Esophagus squamous epithelium (tissue), 5 donors: ENCODE data around the gene PSPN. TPM values are rescaled to one million over a fixed set of nuclear protein-coding genes. Genes with fewer than 3 reads are reported as not detected.

Experiments used
- DNase-seq: peaks from one replicate; lab custom pipeline; 2025; lab: John Stamatoyannopoulos, UW
- H3K27ac ChIP-seq, 4 donors: fragments of 200-600 bp; sonication (generic); one replicate each; pipeline ENCODE4 v1.5.1; 2016 to 2019; ENCODE audit warnings: mild to moderate bottlenecking in 1 of 4
- H3K27me3 ChIP-seq, 4 donors: fragments of 200-600 bp; sonication (generic); 1 replicate in 3 of 4; 2 replicates in 1 of 4; pipeline versions ENCODE4 v1.5.1 to v1.6.0; 2017 to 2021; ENCODE audit warnings: antibody characterized with exemption in 1 of 4
- H3K36me3 ChIP-seq, 3 donors: fragments of 200-600 bp; sonication (generic); one replicate each; pipeline ENCODE4 v1.5.1; 2016 to 2019
- H3K4me1 ChIP-seq, 3 donors: fragments of 200-600 bp; sonication (generic); one replicate each; pipeline ENCODE4 v1.5.1; 2017 to 2019
- H3K4me3 ChIP-seq, 4 donors: fragments of 200-600 bp; sonication (generic); 1 replicate in 3 of 4; 2 replicates in 1 of 4; pipeline ENCODE4 v1.5.1; 2016 to 2019; ENCODE audit warnings: mild to moderate bottlenecking in 2 of 4, moderate library complexity in 1 of 4
- H3K9me3 ChIP-seq, 3 donors: fragments of 200-600 bp; sonication (generic); one replicate each; pipeline ENCODE4 v1.5.1; 2016 to 2019
- POLR2A ChIP-seq, 4 donors: fragments of 450-650 bp; IDR thresholded peaks; one replicate each; pipeline ENCODE4 v1.6.1; 2017; ENCODE audit warnings: antibody characterized with exemption in 4 of 4, mild to moderate bottlenecking in 4 of 4, moderate library complexity in 3 of 4
- WGBS, 2 donors: methylation state at CpG; one replicate each; pipeline ENCODE4 v1.1.5; 2018; 5-methylcytosine and 5-hydroxymethylcytosine counted together
- intact Hi-C: fragments of 100-400 bp; cut with DNase I; formaldehyde crosslinking; loops from one replicate; pipeline ENCODE4 v1.15.0; 2022
- total RNA-seq, 4 donors: library from RNA; depleted of rRNA; stranded (reverse); fragments of >200 nt; gene quantifications; one replicate each; pipeline ENCODE4 v1.1.0, GENCODE V29; 2016
- TF ChIP-seq, protein P1 (sequence below), 6 experiments: fragments of 450-650 bp in 4 of 6; fragments of 200-600 bp in 2 of 6; sonication (generic) in 2 of 6; IDR thresholded peaks; one replicate each; pipeline ENCODE4 v1.5.1; 2016 to 2019; ENCODE audit warnings: antibody characterized with exemption in 6 of 6, mild to moderate bottlenecking in 4 of 6, moderate library complexity in 4 of 6
- donor health status: DM: yes; HTN: yes; CAD: no.

Gene PSPN
- total RNA-seq, 4 donors from 2014 or later = 0.76 to 1.3 (median 1.0) TPM

- peaks cover 8 to 41% (median 12%) of the 10 kb centered on the region in 3 donors for H3K4me1 ChIP-seq
- no peaks in the 10 kb centered on the region for H3K27me3 ChIP-seq
- H3K9me3 ChIP-seq = no peaks in the 10 kb centered on the region
- intact Hi-C loops = no loop called here
- TF ChIP-seq, protein P1, sequence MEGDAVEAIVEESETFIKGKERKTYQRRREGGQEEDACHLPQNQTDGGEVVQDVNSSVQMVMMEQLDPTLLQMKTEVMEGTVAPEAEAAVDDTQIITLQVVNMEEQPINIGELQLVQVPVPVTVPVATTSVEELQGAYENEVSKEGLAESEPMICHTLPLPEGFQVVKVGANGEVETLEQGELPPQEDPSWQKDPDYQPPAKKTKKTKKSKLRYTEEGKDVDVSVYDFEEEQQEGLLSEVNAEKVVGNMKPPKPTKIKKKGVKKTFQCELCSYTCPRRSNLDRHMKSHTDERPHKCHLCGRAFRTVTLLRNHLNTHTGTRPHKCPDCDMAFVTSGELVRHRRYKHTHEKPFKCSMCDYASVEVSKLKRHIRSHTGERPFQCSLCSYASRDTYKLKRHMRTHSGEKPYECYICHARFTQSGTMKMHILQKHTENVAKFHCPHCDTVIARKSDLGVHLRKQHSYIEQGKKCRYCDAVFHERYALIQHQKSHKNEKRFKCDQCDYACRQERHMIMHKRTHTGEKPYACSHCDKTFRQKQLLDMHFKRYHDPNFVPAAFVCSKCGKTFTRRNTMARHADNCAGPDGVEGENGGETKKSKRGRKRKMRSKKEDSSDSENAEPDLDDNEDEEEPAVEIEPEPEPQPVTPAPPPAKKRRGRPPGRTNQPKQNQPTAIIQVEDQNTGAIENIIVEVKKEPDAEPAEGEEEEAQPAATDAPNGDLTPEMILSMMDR (IDR thresholded peaks at IDR 0.05) = no peak
- TF ChIP-seq POLR2A (IDR thresholded peaks at IDR 0.05) = no peak
- H3K36me3 ChIP-seq = peaks cover 20 to 55% (median 23%) of the 10 kb centered on the region in 3 donors
- H3K4me3 ChIP-seq = no peak overlapping the region
- no peak for DNase-seq
- 49 to 73% methylated on average over 7 to 19 of the region's 19 CpGs for WGBS, 2 donors
- peak overlapping the region in 2 of 4 donors; percentile 9 to 17 for H3K27ac ChIP-seq
Observed at GRCh38 chr19:6376512-6377190, 918 bp upstream of the PSPN start.

- intact Hi-C loops = no loop called here
- no peak for TF ChIP-seq POLR2A (IDR thresholded peaks at IDR 0.05)
- TF ChIP-seq, protein P1 (IDR thresholded peaks at IDR 0.05) = no peak
- no peak for DNase-seq
- H3K9me3 ChIP-seq = no peaks in the 10 kb centered on the region
- no peak overlapping the region for H3K27ac ChIP-seq
- 91% methylated on average over 9 of the region's 29 CpGs; no CpG with 5 or more reads in 1 of the 2 donors for whole genome bisulfite sequencing, 2 donors
- H3K4me3 ChIP-seq = no peak overlapping the region
- H3K4me1 ChIP-seq = peaks cover 8 to 45% (median 13%) of the 10 kb centered on the region in 3 donors
- peaks cover 2 to 37% (median 5%) of the 10 kb centered on the region in 3 donors for H3K36me3 ChIP-seq
- H3K27me3 ChIP-seq = no peaks in the 10 kb centered on the region
Observed at GRCh38 chr19:6374711-6375410, 872 bp downstream of the PSPN start.

GRCh38 chr19:6374161-6374709, 1.5 kb downstream of the PSPN start:
- peak overlapping the region in 1 of 4 donors; percentile 100 for H3K4me3 ChIP-seq
- peaks cover 8 to 45% (median 13%) of the 10 kb centered on the region in 3 donors for H3K4me1 ChIP-seq
- H3K27ac ChIP-seq = peak overlapping the region; percentile 96 to 100 (median 98)
- intact Hi-C loops = no loop called here
- WGBS, 2 donors = 50 to 72% methylated on average over 7 to 15 of the region's 29 CpGs
- no peak for DNase-seq
- TF ChIP-seq, protein P1 (IDR thresholded peaks at IDR 0.05) = no peak
- no peak for TF ChIP-seq POLR2A (IDR thresholded peaks at IDR 0.05)
- no peaks in the 10 kb centered on the region for H3K27me3 ChIP-seq
- peaks cover 0 to 34% (median 0%) of the 10 kb centered on the region in 3 donors for H3K36me3 ChIP-seq
- H3K9me3 ChIP-seq = no peaks in the 10 kb centered on the region

DNA sequence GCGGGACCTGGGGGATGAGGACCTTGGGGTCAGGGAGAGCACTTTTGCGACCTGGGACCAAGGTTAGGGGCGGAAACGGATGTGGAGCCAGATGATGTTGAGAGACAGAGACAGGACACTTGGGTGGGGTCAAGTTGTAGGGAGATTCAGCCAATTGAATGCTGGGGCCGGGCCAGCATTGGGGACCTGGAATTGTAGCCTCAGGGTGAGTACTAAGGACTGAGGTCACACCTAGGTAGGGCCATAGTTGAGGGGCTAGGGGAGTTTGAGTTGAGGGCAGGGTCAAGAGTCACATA, 2.0 kb downstream of the PSPN start:
- TF ChIP-seq, protein P1 (IDR thresholded peaks at IDR 0.05) = no peak
- no peak for TF ChIP-seq POLR2A (IDR thresholded peaks at IDR 0.05)
- Histone ChIP-seq H3K9me3 (no peaks in the 10 kb centered on the region), H3K27me3 (no peaks in the 10 kb centered on the region), H3K27ac (peak overlapping the region; percentile 96 to 100 (median 98)), H3K4me1 (peaks cover 8 to 45% (median 13%) of the 10 kb centered on the region in 3 donors), H3K36me3 (peaks cover 0 to 34% (median 0%) of the 10 kb centered on the region in 3 donors), H3K4me3 (peak overlapping the region; percentile 24 to 100 (median 86))
- WGBS, 2 donors = 16 to 24% methylated on average over 4 to 5 of the region's 5 CpGs
- intact Hi-C loops = no loop called here
- no peak for DNase-seq
